NCI-H69 (cell line): ENCODE measurements around the gene NANOGP8.

Source experiments
- DNase-seq: peaks from one replicate; lab custom pipeline; 2025; lab: John Stamatoyannopoulos, UW

The NANOGP8 gene

GRCh38 chr15:35058534-35059054 lies 26.5 kb downstream of the NANOGP8 start:
- DNase-seq: no peak

- no peak for DNase-seq
These were observed 29.5 kb downstream of the NANOGP8 start for GRCh38 chr15:35055416-35056105.

- no peak for DNase-seq
These were observed 30.7 kb downstream of the NANOGP8 start for GRCh38 chr15:35054380-35054779.

- DNase-seq: no peak
These were observed 37.1 kb downstream of the NANOGP8 start for GRCh38 chr15:35047996-35048395.

GRCh38 chr15:35047528-35047927 lies 37.6 kb downstream of the NANOGP8 start:
- DNase-seq: no peak

- DNase-seq: no peak
These were observed 41.6 kb downstream of the NANOGP8 start for GRCh38 chr15:35043373-35044095.

GRCh38 chr15:35040339-35041255 lies 44.5 kb downstream of the NANOGP8 start:
- no peak for DNase-seq

- DNase-seq: no peak
These were observed 46.3 kb downstream of the NANOGP8 start for GRCh38 chr15:35038626-35039451.
